A673 (cell line): ENCODE measurements around the gene CAPNS2.

ENCODE experiments used
- EZH2 ChIP-seq: fragments of 200-600 bp; sonication (generic); IDR thresholded peaks from 2 replicates; pipeline ENCODE4 v1.6.1; 2017; ENCODE audit warnings: borderline replicate concordance, low read depth, mild to moderate bottlenecking, mixed read lengths, antibody characterized with exemption, low read length; ENCODE audit not compliant: poor library complexity, severe bottlenecking
- TF ChIP-seq, protein P1 (sequence below): fragments of 300-800, 200-600 bp; sonication (generic); conservative IDR thresholded peaks from 2 replicates; pipeline ENCODE4 v1.5.1; 2017; ENCODE audit warnings: low read depth, mild to moderate bottlenecking, antibody characterized with exemption, low read length, moderate library complexity, mixed read lengths

DNA sequence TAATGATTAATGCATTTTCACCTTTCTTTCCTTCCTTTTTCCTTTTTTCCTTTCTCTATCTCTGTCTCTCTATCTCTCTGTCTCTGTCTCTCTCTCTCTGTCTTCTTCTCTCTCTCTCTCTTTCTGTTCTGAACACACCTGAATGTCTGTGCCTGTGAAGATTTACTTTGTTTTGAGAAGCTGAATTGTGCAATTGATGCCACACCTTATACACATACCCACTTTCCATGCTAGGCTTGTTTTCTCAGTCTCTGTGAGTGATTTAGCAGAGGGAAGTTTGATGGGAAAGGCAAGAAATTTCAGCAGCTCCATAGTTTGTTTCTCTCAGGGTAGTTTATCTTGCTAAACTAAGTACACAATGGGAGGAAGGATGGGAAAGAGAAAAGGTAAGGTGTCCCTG, 9.3 kb upstream of the CAPNS2 start:
- TF ChIP-seq, protein P1, sequence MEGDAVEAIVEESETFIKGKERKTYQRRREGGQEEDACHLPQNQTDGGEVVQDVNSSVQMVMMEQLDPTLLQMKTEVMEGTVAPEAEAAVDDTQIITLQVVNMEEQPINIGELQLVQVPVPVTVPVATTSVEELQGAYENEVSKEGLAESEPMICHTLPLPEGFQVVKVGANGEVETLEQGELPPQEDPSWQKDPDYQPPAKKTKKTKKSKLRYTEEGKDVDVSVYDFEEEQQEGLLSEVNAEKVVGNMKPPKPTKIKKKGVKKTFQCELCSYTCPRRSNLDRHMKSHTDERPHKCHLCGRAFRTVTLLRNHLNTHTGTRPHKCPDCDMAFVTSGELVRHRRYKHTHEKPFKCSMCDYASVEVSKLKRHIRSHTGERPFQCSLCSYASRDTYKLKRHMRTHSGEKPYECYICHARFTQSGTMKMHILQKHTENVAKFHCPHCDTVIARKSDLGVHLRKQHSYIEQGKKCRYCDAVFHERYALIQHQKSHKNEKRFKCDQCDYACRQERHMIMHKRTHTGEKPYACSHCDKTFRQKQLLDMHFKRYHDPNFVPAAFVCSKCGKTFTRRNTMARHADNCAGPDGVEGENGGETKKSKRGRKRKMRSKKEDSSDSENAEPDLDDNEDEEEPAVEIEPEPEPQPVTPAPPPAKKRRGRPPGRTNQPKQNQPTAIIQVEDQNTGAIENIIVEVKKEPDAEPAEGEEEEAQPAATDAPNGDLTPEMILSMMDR = no peak
- no peak for TF ChIP-seq EZH2
